Lower leg skin (tissue), 3 donors: ENCODE measurements around the gene ARL5C.

Experiments used
- CTCF ChIP-seq, 3 donors: fragments of 450-650 bp; IDR thresholded peaks; one replicate each; pipeline ENCODE4 v1.5.1; 2016; ENCODE audit warnings: antibody characterized with exemption in 3 of 3, mild to moderate bottlenecking in 3 of 3, moderate library complexity in 2 of 3
- POLR2A ChIP-seq, 2 donors: fragments of 450-650 bp; IDR thresholded peaks; one replicate each; pipeline ENCODE4 v1.6.1; 2016 to 2017; ENCODE audit warnings: antibody characterized with exemption in 2 of 2, mild to moderate bottlenecking in 1 of 2, moderate library complexity in 1 of 2

DNA sequence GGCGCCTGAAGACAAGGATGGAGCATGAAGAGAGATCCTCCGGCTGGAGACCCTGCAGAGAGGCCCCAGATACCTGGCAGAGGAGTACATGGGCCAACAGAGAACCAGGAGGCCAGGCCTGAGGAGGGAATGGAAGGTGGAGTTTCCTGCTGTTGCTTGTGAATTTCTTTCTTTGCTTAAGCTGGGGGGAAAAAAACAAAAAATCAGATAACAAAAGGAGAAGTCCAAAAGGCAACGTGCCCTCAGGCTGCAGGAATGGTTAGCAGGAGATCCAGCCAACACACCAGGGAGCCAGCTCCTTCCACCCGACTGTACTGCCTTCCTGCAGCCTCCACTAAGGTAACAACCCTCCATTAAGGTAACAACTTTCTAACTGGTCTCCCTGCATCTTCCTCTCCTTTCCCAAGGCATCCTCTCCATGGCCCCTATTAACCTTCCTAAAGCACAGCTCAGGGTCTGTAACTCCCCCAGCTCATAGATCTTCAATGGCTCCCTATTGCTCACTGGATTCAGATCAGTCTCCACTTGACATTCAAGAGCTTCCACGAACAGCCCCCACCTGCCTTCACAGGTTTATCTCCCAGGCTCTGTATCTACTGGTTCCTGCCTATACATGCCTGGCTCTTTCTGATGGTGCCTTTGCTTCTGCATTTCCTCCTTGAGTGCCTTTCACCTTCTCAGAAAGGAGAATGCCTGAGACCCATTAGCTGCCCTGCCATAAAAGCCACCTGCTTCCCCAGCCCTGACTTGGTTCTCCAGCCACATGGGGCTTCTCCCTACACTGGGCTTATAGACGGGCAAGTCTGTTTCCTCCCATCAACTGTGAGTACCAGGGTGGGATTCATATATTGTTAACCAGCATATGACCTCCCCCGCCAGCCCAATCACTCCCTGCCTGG lies 725 bp upstream of the ARL5C start:
- TF ChIP-seq CTCF (IDR thresholded peaks at IDR 0.05) (no peak), POLR2A (IDR thresholded peaks at IDR 0.05) (no peak)
